ENCODE measurements around the gene CLRN3.

DNA sequence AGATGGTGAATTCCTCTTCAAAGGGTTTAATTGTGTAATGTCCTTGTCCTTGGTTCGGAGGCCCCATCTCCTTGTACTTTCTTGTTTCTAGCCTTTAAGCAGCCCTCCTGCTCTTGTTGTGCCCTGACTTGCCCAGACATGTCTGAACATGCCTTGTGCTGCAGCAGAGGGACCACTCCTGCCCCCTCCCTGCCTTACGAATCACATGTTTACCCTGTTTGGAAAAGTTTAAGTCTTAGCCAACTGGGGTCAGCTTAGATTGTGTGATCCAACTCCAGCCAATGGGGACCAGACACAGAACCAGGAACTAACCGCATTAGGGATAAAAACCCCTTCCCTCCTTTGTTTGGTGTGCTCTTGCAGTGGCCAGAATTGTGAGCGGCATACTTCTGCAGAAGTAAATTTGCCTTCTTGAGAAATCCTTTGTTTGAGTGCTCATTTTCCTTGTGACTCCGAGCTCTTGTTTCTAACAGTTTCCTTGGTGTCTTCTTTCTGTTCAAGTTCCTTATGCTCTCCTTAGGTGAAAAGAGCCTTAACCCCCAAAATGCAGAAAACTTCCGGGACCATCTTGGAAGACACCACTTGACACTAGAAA, 29.4 kb downstream of the CLRN3 start:
- TF ChIP-seq, protein P1, sequence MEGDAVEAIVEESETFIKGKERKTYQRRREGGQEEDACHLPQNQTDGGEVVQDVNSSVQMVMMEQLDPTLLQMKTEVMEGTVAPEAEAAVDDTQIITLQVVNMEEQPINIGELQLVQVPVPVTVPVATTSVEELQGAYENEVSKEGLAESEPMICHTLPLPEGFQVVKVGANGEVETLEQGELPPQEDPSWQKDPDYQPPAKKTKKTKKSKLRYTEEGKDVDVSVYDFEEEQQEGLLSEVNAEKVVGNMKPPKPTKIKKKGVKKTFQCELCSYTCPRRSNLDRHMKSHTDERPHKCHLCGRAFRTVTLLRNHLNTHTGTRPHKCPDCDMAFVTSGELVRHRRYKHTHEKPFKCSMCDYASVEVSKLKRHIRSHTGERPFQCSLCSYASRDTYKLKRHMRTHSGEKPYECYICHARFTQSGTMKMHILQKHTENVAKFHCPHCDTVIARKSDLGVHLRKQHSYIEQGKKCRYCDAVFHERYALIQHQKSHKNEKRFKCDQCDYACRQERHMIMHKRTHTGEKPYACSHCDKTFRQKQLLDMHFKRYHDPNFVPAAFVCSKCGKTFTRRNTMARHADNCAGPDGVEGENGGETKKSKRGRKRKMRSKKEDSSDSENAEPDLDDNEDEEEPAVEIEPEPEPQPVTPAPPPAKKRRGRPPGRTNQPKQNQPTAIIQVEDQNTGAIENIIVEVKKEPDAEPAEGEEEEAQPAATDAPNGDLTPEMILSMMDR (IDR thresholded peaks at IDR 0.05) = no peak
- no peak for TF ChIP-seq POLR2A (IDR thresholded peaks at IDR 0.05)
- TF ChIP-seq POLR2AphosphoS5 (IDR thresholded peaks at IDR 0.05) = no peak

Measured in breast epithelium (tissue), 3 donors.